Effector memory CD8-positive, alpha-beta T cell (primary cell): ENCODE results near the gene SECTM1.
"Not testable (repeated sequence)": the region's sequence is repeated elsewhere in the genome, so short reads cannot be mapped to it uniquely, and the experiment has no call there.

Experiments used
- ATAC-seq: fragments of 150-1000 bp; cut with Tn5 transposase; replicated peaks from 2 replicates; pipeline ENCODE4 v1.10.0; 2021; ENCODE audit warnings: mild to moderate bottlenecking, moderate library complexity
- DNase-seq, 3 experiments: peaks; one replicate each; pipeline ENCODE4 v3.0.0; 2021
- H3K27ac Mint-ChIP-seq, 2 donors: one replicate each; pipeline ENCODE4 v1.8.0; 2022; ENCODE audit warnings: mild to moderate bottlenecking in 2 of 2, mixed read lengths in 2 of 2, moderate library complexity in 2 of 2
- H3K27me3 Mint-ChIP-seq, 2 donors: one replicate each; pipeline ENCODE4 v1.8.0; 2022; ENCODE audit warnings: mixed read lengths in 2 of 2
- H3K36me3 Mint-ChIP-seq: one replicate; pipeline ENCODE4 v1.8.0; 2022; ENCODE audit warnings: mild to moderate bottlenecking, moderate library complexity, mixed read lengths; ENCODE audit not compliant: insufficient read depth
- H3K4me1 Mint-ChIP-seq, 2 donors: one replicate each; pipeline ENCODE4 v1.8.0; 2022; ENCODE audit warnings: low read depth in 2 of 2, mixed read lengths in 2 of 2
- H3K4me3 Mint-ChIP-seq, 2 donors: one replicate each; pipeline ENCODE4 v1.8.0; 2022; ENCODE audit warnings: mild to moderate bottlenecking in 2 of 2, mixed read lengths in 2 of 2, moderate library complexity in 2 of 2
- H3K9me3 Mint-ChIP-seq, 2 donors: one replicate each; pipeline ENCODE4 v1.8.0; 2022; ENCODE audit warnings: mixed read lengths in 2 of 2

Gene SECTM1

GRCh38 chr17:82373731-82374625 is 40.4 kb upstream of the SECTM1 start:
- peaks cover 41 to 67% of the 10 kb centered on the region in 2 donors for H3K27me3 Mint-ChIP-seq
- no peaks in the 10 kb centered on the region for H3K9me3 Mint-ChIP-seq
- H3K4me3 Mint-ChIP-seq = no peak overlapping the region
- peaks cover 5 to 6% of the 10 kb centered on the region in 2 donors for H3K4me1 Mint-ChIP-seq
- no peak overlapping the region for H3K27ac Mint-ChIP-seq
- peaks cover 4% of the 10 kb centered on the region for H3K36me3 Mint-ChIP-seq
- no peak for DNase-seq
- no peak for ATAC-seq

GRCh38 chr17:82373072-82373452 is 39.5 kb upstream of the SECTM1 start:
- H3K27me3 Mint-ChIP-seq = peaks cover 34 to 58% of the 10 kb centered on the region in 2 donors
- H3K9me3 Mint-ChIP-seq, H3K36me3 Mint-ChIP-seq, ATAC-seq, H3K4me1 Mint-ChIP-seq, DNase-seq, H3K27ac Mint-ChIP-seq: not testable (repeated sequence)
- peak overlapping the region; percentile 49 to 56 for H3K4me3 Mint-ChIP-seq

GRCh38 chr17:82372249-82373071 is 38.9 kb upstream of the SECTM1 start:
- H3K36me3 Mint-ChIP-seq = peaks cover 4% of the 10 kb centered on the region
- DNase-seq (no peak), ATAC-seq (no peak)
- H3K27me3 Mint-ChIP-seq = peaks cover 34 to 52% of the 10 kb centered on the region in 2 donors
- H3K4me1 Mint-ChIP-seq = peaks cover 4 to 5% of the 10 kb centered on the region in 2 donors
- H3K4me3 Mint-ChIP-seq = peak overlapping the region in 1 of 2 donors; percentile 56
- no peaks in the 10 kb centered on the region for H3K9me3 Mint-ChIP-seq
- H3K27ac Mint-ChIP-seq = peak overlapping the region in 1 of 2 donors; percentile 51

DNA sequence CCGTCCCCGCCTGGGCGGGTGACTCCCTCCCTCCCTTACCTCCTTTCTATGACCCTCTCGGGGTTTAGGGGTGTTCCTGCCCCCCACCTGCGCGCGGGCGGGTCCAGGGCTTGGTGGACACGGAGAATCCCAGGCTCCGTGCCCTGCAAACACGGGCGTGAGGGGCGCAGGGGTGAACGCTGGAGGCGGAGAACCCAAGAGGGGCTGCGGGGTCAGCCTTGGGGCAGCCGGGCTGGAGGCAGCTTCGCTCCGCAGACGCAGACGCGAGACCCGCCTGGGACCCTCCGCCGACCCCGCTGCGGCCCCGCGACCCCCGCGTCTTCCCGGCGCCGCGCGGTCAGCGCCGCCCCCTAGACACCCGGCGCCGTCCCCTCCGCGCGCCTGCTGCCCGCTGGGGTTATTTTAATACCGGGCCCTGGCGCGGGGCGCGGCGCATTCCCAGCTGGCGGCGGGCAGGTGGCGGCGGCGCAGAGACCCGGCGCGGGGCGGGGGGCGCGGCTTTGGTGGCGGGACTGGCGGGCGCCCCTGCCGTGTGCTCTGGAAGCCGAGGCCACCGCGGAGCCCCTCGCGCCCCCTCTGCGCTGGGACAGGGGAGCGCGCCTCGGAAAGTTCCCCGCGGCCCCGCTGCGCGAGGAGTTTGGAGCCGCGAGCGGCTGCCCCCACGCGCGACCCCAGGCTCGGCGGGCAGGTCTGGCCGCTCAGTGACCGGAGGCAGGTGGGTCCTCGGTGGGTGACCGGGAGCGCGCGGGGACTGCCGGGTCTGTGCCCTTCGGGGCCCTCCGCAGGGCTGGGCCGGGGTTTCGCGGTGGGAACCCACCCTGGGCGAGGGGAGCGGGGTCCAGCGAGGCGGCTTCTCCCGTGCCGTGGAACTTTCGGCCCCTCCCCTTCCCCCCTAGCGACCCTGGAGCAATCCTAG is 38.0 kb upstream of the SECTM1 start, which contains the start of gene UTS2R:
UTS2R (plus strand) TSS at position 433 of the 916 bp plus-strand sequence. CDS start 2,560 bp downstream, outside the sequence.
- peaks cover 34 to 50% of the 10 kb centered on the region in 2 donors for H3K27me3 Mint-ChIP-seq

DNA sequence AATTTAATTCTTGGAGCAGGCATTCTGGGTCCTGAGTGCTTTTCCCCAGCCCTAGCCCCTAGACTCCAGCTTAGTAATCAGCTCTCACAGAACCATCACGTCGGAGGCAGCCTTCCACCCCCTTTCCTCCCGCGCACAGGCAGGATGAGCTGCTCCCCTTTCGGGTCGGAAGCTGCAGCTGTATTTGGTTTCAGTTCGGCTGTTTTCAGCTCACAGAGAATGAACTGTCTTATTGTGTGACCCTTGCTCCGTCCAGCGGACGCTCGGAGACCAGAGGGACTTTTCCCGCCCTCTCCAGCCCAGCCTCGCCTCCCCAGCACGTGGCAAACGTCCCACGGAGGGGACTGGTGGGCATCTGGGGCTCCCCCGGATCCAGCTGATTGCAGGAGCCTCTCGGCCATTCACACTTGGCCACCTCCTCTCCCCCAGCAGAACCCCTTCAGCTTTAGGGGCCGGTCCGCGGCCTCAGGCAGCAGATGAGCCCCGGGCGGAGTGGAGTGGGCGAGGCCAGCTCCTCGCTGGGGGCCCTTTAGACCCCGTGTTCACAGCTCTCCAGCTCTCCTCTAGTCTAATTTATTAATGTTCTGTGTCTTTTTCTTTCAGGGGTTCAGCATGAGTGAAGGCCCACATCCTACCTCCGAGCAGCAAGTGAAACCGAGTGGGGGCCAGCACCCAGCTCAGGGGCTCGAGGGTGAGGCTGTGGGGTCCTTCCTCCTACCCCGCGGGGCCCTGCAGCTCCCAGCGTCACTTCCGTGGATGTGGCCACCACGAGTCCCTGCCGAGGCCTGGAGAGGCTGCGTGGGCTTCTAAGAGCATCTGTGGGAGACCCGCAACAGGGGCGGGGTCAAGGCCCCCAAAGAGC is 37.1 kb upstream of the SECTM1 start:
- H3K27me3 Mint-ChIP-seq = peaks cover 30 to 42% of the 10 kb centered on the region in 2 donors
- H3K4me3 Mint-ChIP-seq = peak overlapping the region; percentile 73 to 75

More for the DNA sequence above, 38.0 kb upstream of the SECTM1 start, which contains the start of gene UTS2R:
- DNase-seq (no peak), ATAC-seq (no peak)
- Mint-ChIP-seq H3K4me3 (peak within 1 kb of the TSS; percentile 73 to 75), H3K4me1 (peaks cover 4 to 5% of the 10 kb centered on the region in 2 donors), H3K36me3 (peaks cover 4% of the 10 kb centered on the region), H3K9me3 (no peaks in the 10 kb centered on the region), H3K27ac (peak within 1 kb of the TSS in 1 of 2 donors; percentile 51)

DNA sequence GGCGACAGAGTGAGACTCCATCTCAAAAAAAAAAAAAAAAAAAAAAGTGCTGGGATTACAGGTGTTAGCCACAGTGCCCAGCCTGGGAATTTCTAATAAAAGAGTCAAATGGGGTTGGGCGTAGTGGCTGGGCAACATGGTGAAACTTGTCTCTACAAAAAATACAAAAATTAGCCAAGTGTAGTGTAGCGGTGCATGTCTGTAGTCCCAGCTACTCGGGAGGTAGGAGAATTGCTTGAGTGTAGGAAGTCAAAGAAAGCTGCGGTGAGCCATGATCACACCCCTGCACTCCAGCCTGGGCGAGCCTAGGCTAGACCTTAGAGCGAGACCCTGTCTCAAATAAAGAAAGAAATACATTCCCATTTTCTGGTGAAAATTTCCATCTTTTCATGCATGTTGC is 35.6 kb upstream of the SECTM1 start:
- Mint-ChIP-seq H3K4me1 (peaks cover 4 to 5% of the 10 kb centered on the region in 2 donors), H3K4me3 (no peak overlapping the region), H3K36me3 (peaks cover 4% of the 10 kb centered on the region), H3K27ac (no peak overlapping the region), H3K9me3 (no peaks in the 10 kb centered on the region), H3K27me3 (peaks cover 27 to 37% of the 10 kb centered on the region in 2 donors)
- ATAC-seq (no peak), DNase-seq (no peak)

More for the DNA sequence above, 37.1 kb upstream of the SECTM1 start:
- H3K4me1 Mint-ChIP-seq = peaks cover 4 to 5% of the 10 kb centered on the region in 2 donors
- ATAC-seq (no peak), DNase-seq (no peak)
- peaks cover 4% of the 10 kb centered on the region for H3K36me3 Mint-ChIP-seq
- H3K27ac Mint-ChIP-seq = no peak overlapping the region
- no peaks in the 10 kb centered on the region for H3K9me3 Mint-ChIP-seq

DNA sequence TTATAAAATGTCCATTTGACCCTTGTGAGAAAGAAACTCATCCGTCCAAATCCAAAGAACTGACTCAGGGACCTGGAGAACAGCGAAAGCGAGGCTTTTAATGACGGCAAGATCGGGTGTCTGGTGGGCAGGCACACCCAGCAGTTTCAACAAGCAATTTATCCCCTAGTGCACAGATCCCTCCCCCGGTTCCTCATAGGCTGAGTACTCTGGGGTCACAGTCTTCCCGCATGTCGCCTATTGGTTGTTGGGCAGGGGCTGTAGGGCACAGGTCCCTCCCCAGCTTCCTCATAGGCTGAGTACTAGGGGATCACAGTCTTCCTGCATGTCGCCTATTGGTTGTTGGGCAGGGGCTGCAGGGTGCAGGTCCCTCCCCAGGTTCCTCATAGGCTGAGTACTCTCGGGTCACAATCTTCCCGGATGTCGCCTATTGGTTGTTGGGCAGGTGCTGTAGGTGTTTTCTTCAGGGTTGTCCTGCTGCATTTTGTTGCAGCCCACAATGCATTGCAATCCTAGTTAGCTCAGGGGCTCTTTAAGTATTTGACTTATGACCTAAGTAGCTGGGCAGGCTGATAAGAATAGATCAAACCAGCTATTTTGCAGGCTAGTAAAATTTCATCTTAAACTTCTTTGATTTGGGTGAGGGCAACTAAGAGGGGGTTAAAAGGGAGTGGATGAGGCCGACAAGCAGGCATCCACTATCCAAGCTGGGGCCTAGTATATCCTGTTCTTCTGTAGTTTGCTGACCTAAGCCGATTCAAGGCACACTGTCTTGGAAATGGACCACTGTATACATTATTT is 34.4 kb upstream of the SECTM1 start:
- Mint-ChIP-seq H3K27me3 (peaks cover 20 to 34% of the 10 kb centered on the region in 2 donors), H3K9me3 (no peaks in the 10 kb centered on the region), H3K4me3 (no peak overlapping the region), H3K27ac (no peak overlapping the region), H3K4me1 (peaks cover 4 to 5% of the 10 kb centered on the region in 2 donors), H3K36me3 (peaks cover 4% of the 10 kb centered on the region)
- no peak for DNase-seq
- ATAC-seq = no peak

GRCh38 chr17:82366749-82367148 is 33.2 kb upstream of the SECTM1 start:
- H3K27ac Mint-ChIP-seq = no peak overlapping the region
- peaks cover 13 to 32% of the 10 kb centered on the region in 2 donors for H3K27me3 Mint-ChIP-seq
- H3K36me3 Mint-ChIP-seq = peaks cover 4% of the 10 kb centered on the region
- ATAC-seq (no peak), DNase-seq (no peak)
- H3K4me3 Mint-ChIP-seq = no peak overlapping the region
- H3K4me1 Mint-ChIP-seq = peaks cover 4 to 5% of the 10 kb centered on the region in 2 donors
- H3K9me3 Mint-ChIP-seq = no peaks in the 10 kb centered on the region

DNA sequence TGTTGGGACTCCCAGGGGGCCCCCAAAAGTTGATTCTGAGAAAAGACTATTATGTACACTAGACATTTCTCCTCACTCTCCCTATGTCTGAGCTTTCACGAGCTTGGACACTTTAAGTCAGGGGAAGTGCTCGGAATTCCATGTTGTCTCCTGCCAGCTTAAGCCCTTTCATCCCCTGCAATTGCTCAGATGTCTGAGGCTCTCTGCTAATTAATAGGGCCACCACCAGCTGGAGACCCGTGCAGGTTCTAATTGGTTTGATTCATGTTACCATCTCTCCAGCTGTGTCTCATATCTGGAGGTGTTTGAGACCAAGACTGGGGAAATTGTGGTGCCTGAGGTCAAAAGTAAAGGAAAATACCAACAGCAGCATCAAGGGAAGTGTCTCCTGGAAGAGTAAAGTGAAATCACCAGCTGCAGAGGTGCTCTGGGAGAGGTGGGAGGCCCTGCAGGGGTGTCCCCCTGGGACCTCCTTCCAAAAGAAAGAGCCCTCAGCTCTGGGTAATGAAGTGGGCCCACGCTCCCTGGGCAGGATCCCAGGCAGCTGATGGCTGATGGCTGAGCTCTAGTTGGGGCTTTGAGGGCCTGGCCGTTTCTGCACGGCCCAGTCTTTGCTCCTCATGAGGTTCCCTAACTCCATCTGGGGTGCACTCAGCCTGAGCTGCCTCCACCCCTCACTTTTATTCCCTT is 32.2 kb upstream of the SECTM1 start:
- ATAC-seq (no peak), DNase-seq (no peak)
- Mint-ChIP-seq H3K4me1 (peaks cover 0 to 1% of the 10 kb centered on the region in 2 donors), H3K27ac (no peak overlapping the region), H3K4me3 (no peak overlapping the region), H3K36me3 (peaks cover 4% of the 10 kb centered on the region), H3K9me3 (no peaks in the 10 kb centered on the region), H3K27me3 (peaks cover 8 to 28% of the 10 kb centered on the region in 2 donors)

DNA sequence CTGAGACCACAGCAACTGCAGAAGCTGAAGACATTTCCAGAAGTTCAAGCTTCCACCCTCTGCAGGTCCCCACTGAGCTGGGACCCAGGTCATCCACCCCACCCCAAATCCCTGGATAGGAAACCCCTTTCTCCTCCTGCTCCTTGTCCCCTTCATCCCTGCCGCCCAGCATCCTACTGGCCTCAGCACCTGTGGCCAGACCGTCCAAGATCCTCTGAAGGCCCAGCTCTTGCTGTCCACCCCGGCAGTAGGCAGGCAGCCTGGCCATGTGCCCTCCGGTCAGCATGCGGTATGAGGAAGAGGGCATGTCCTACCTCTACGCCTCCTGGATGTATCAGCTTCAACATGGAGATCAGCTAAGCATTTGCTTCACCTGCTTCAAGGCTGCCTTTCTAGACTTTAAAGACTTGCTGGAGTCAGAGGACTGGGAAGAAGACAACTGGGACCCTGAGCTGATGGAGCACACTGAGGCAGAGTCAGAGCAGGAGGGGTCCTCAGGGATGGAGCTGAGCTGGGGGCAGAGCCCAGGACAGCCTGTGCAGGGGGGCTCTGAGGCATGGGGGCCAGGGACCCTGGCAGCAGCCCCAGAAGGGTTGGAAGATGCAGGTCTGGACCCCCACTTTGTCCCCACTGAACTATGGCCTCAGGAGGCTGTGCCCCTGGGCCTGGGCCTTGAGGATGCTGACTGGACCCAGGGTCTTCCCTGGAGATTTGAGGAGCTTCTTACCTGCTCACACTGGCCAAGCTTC is 28.5 kb upstream of the SECTM1 start:
- Mint-ChIP-seq H3K36me3 (no peaks in the 10 kb centered on the region), H3K27ac (peak overlapping the region in 1 of 2 donors; percentile 14), H3K4me1 (peaks cover 0 to 5% of the 10 kb centered on the region in 2 donors), H3K4me3 (no peak overlapping the region), H3K27me3 (peaks cover 7 to 20% of the 10 kb centered on the region in 2 donors), H3K9me3 (no peaks in the 10 kb centered on the region)
- ATAC-seq = no peak
- no peak for DNase-seq
